T-cell (primary cell): ENCODE results near the gene ABLIM1. TPM values are rescaled to one million over a fixed set of nuclear protein-coding genes. Genes with fewer than 3 reads are reported as not detected.

Experiments used
- ATAC-seq, 4 experiments: fragments of 200-7000 bp in 3 of 4; fragments of 150-1000 bp in 1 of 4; cut with Tn5 transposase; replicated peaks in 1 of 4; 1 replicate in 3 of 4; 2 replicates in 1 of 4; pipeline ENCODE4 v1.10.0; 2021; ENCODE audit warnings: moderate library complexity in 3 of 4, mild to moderate bottlenecking in 2 of 4, moderate number of reproducible peaks in 1 of 4
- CTCF ChIA-PET, 2 donors: fragments of 300-600 bp; sonication (Branson Sonifier 250); formaldehyde crosslinking; loops; one replicate each; lab custom pipeline; 2022; ENCODE audit warnings: antibody characterized with exemption in 2 of 2; lab: Charles Lee
- POLR2A ChIA-PET, 2 donors: fragments of 300-600 bp; sonication (Branson Sonifier 250); formaldehyde crosslinking; loops; one replicate each; lab custom pipeline; 2022; ENCODE audit warnings: antibody characterized with exemption in 2 of 2; lab: Charles Lee
- DNase-seq, 35 experiments: peaks; one replicate each; pipeline versions ENCODE4 v3.0.0 to v3.0.0-alpha.2; 2013 to 2023
- H3K27ac ChIP-seq: one replicate; pipeline ENCODE4 v1.5.1; 2013; ENCODE audit warnings: low read length
- H3K27me3 ChIP-seq, 2 experiments: replicated peaks in 1 of 2; 1 replicate in 1 of 2; 2 replicates in 1 of 2; pipeline versions ENCODE4 v1.6.1 to v1.7.0; 2013; ENCODE audit warnings: low read length in 1 of 2, mixed read lengths in 1 of 2; ENCODE audit not compliant: control insufficient read depth in 2 of 2, insufficient read depth in 2 of 2; ENCODE audit errors: extremely low read depth in 1 of 2
- H3K36me3 ChIP-seq, 2 donors: 1 replicate in 1 of 2; 2 replicates in 1 of 2; pipeline versions ENCODE4 v1.6.1 to v1.7.0; 2013; ENCODE audit warnings: low read length in 1 of 2; ENCODE audit not compliant: control insufficient read depth in 2 of 2, insufficient read depth in 1 of 2; ENCODE audit errors: extremely low read depth in 1 of 2
- H3K4me1 ChIP-seq, 2 experiments: 1 replicate in 1 of 2; 2 replicates in 1 of 2; pipeline versions ENCODE4 v1.6.1 to v1.7.0; 2013; ENCODE audit warnings: low read length in 2 of 2, mixed read lengths in 1 of 2; ENCODE audit not compliant: insufficient read depth in 2 of 2, control insufficient read depth in 1 of 2; ENCODE audit errors: extremely low read depth in 1 of 2
- H3K4me3 ChIP-seq, 2 donors: 1 replicate in 1 of 2; 2 replicates in 1 of 2; pipeline versions ENCODE4 v1.5.1 to v1.7.0; 2013; ENCODE audit warnings: mild to moderate bottlenecking in 2 of 2, low read length in 1 of 2, moderate library complexity in 1 of 2; ENCODE audit not compliant: control insufficient read depth in 1 of 2; ENCODE audit errors: extremely low read depth in 1 of 2
- H3K9me3 ChIP-seq: 2 replicates; pipeline ENCODE4 v1.7.0; 2013
- H3K27ac Mint-ChIP-seq, 2 donors: one replicate each; pipeline ENCODE4 v1.8.0; 2020 to 2021; ENCODE audit warnings: mild to moderate bottlenecking in 2 of 2, mixed read lengths in 2 of 2
- H3K27me3 Mint-ChIP-seq, 2 donors: one replicate each; pipeline ENCODE4 v1.8.0; 2021 to 2022; ENCODE audit warnings: mixed read lengths in 2 of 2
- H3K36me3 Mint-ChIP-seq: one replicate; pipeline ENCODE4 v1.8.0; 2021; ENCODE audit warnings: mixed read lengths
- H3K4me1 Mint-ChIP-seq, 3 donors: one replicate each; pipeline ENCODE4 v1.8.0; 2020 to 2022; ENCODE audit warnings: mixed read lengths in 3 of 3, mild to moderate bottlenecking in 1 of 3
- H3K4me3 Mint-ChIP-seq, 3 donors: one replicate each; pipeline ENCODE4 v1.8.0; 2020 to 2022; ENCODE audit warnings: mild to moderate bottlenecking in 3 of 3, mixed read lengths in 3 of 3, moderate library complexity in 3 of 3
- H3K9me3 Mint-ChIP-seq, 3 donors: one replicate each; pipeline ENCODE4 v1.8.0; 2020 to 2022; ENCODE audit warnings: mixed read lengths in 3 of 3
- WGBS: methylation state at CpG from one replicate; pipeline ENCODE4 v1.1.5; 2013; ENCODE audit warnings: missing lambda C conversion rate; ENCODE audit not compliant: insufficient coverage; 5-methylcytosine and 5-hydroxymethylcytosine counted together
- total RNA-seq, 35 experiments: library from RNA in 6 of 35; stranded (reverse) in 6 of 35; fragments of 120-200 nt in 1 of 35; gene quantifications; one replicate each; pipeline versions ENCODE4 v1.2.1 to v1.2.4 and lab custom pipeline; 2013 to 2026

ABLIM1 gene
- total RNA-seq, 5 donors from 2014 or later (not counting 1 experiment from before 2014, with no cell fraction given), result 212 to 311 (median 266) TPM

DNA sequence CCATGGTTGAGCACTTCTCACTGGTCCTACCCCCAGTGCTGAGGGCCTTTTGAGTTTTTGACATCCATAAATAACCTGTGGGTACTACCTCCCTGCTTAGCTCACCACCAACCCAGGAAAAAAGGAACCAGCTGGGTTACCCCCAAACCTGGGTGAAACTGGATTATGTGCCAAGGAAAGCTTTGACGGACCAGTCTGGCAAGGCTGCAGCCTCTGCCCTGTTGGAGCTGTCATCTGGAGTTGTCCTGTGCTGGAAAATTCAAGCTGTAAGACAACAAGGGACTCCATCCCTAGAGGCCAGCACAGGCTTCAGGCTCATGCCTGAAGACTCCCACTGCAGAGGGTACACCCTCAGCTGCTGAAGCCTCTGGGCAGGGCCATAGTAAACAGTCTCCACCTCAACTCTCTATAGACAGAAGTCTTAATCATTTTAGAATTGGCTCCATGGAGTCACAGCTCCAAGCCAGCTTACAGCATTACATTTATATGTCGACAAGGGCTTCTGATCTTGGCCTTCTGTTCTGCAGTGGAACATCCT is 138.2 kb downstream of the ABLIM1 start:
- POLR2A ChIA-PET, result interaction anchor here (0.6 to 1.5 kb wide), 3 partner anchors 21 to 24 kb away, joined by 3 read pairs; no protein-coding TSS in a partner anchor
- peaks cover 97 to 100% (median 97%) of the 10 kb centered on the region in 3 donors for H3K4me1 Mint-ChIP-seq
- Histone ChIP-seq H3K4me3 (peak overlapping the region in 1 of 2 donors; percentile 42), H3K27ac (peak overlapping the region; percentile 45), H3K4me1 (peaks cover 86 to 88% of the 10 kb centered on the region in 2 experiments), H3K9me3 (no peaks in the 10 kb centered on the region), H3K36me3 (peaks cover 0 to 10% of the 10 kb centered on the region in 2 donors), H3K27me3 (no peaks in the 10 kb centered on the region)
- H3K27me3 Mint-ChIP-seq, result no peaks in the 10 kb centered on the region
- no peaks in the 10 kb centered on the region for H3K9me3 Mint-ChIP-seq
- peak overlapping the region; percentile 89 to 95 for H3K27ac Mint-ChIP-seq
- CTCF ChIA-PET, result interaction anchor here in 1 of 2 donors (1.9 kb wide), 1 partner anchor 20 kb away, joined by 4 read pairs; no protein-coding TSS in a partner anchor
- peak in 2 of 4 experiments; percentile 5 to 36 for ATAC-seq
- 100% methylated on average over 1 of the region's 2 CpGs for WGBS
- no peak for DNase-seq
- H3K36me3 Mint-ChIP-seq, result peaks cover 63% of the 10 kb centered on the region
- H3K4me3 Mint-ChIP-seq, result peak overlapping the region; percentile 58 to 94 (median 70)

DNA sequence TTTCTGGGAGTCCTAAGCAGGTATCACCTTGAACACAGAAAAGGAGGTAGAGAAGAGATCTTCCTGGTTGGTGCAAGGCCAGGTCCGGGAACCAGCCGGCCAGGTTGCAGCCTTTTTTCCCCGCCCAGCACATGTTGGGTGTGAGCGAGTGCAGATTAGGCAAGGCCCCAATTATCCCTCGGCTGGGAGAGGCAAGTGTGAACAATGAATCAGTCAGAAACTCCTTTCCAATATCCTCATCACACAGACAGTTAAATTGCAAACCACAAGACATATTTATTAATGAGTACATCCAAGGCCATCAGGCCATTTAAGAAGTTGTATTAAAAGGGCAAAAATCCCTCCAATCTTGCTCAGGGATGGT is 138.8 kb downstream of the ABLIM1 start:
- H3K36me3 Mint-ChIP-seq, result peaks cover 61% of the 10 kb centered on the region
- ChIA-PET POLR2A (interaction anchor here (0.9 to 2.0 kb wide), 4 partner anchors 7 to 22 kb away, joined by 3 to 12 read pairs (median 6); no protein-coding TSS in a partner anchor), CTCF (interaction anchor here (1.0 to 2.3 kb wide), 5 partner anchors 11 to 47 kb away, joined by 3 to 7 read pairs (median 4); no protein-coding TSS in a partner anchor)
- peaks cover 0 to 10% of the 10 kb centered on the region in 2 donors for H3K36me3 ChIP-seq
- H3K9me3 ChIP-seq, result no peaks in the 10 kb centered on the region
- no peaks in the 10 kb centered on the region for H3K27me3 ChIP-seq
- H3K27ac Mint-ChIP-seq, result peak overlapping the region; percentile 89 to 95
- ATAC-seq, result no peak
- no peak for DNase-seq
- no peaks in the 10 kb centered on the region for H3K27me3 Mint-ChIP-seq
- H3K4me1 ChIP-seq, result peaks cover 88 to 91% of the 10 kb centered on the region in 2 experiments
- peaks cover 96 to 100% (median 97%) of the 10 kb centered on the region in 3 donors for H3K4me1 Mint-ChIP-seq
- H3K27ac ChIP-seq, result no peak overlapping the region
- H3K9me3 Mint-ChIP-seq, result no peaks in the 10 kb centered on the region
- WGBS, result no CpG with 5 or more reads among the region's 5 CpGs
- H3K4me3 Mint-ChIP-seq, result peak overlapping the region; percentile 58 to 94 (median 70)
- H3K4me3 ChIP-seq, result no peak overlapping the region

DNA sequence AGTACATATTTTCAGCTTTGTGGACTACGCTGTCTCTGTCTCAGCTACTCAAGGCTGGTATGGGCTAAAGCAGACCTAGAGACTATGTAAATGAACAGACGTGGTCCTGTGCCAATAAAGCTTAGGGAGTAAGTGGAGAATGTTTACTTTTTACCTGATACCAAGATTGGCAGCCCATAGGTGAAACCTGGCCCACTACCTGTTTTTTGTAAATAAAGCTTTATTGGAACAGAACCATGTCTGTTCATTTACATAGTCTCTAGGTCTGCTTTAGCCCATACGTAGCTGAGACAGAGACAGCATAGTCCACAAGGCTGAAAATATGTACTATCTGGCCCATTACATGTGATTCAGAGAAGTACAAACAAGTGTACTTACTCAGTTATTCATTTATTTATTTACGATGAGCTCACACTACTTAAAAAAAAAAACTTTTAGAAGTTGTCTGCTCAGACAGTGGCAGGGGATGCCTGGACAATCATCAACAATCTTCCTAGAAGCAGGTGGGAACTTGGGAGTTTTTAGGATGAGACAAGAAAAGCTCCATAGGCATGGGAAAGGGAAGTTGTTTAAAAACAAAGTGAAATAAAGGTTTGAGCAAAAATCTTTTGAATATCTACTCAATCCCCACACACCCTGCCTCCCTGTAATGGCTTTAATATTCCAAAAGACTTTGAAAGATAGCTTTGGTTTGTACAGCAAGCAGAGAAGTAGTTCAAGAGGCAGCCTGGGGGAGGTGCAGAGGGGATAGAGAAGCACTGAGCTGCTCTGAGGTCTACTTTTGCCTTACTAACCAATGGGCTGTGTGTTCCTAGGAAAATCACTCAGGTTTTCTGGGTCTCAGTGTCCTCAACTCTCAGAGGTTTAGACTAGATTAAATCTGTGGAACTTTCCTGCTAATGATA is 139.4 kb downstream of the ABLIM1 start:
- ATAC-seq (no peak), DNase-seq (no peak)
- Mint-ChIP-seq H3K36me3 (peaks cover 54% of the 10 kb centered on the region), H3K27ac (peak overlapping the region; percentile 89 to 95), H3K4me1 (peaks cover 96 to 100% (median 97%) of the 10 kb centered on the region in 3 donors), H3K9me3 (no peaks in the 10 kb centered on the region), H3K27me3 (no peaks in the 10 kb centered on the region), H3K4me3 (peak overlapping the region; percentile 58 to 94 (median 70))
- ChIA-PET POLR2A (interaction anchor here (0.6 to 2.0 kb wide), 8 partner anchors 8 to 251 kb away, joined by 3 to 12 read pairs (median 3); no protein-coding TSS in a partner anchor), CTCF (interaction anchor here (1.0 to 2.3 kb wide), 8 partner anchors 10 to 47 kb away, joined by 3 to 7 read pairs (median 4); no protein-coding TSS in a partner anchor)
- Histone ChIP-seq H3K27ac (no peak overlapping the region), H3K36me3 (peaks cover 0 to 10% of the 10 kb centered on the region in 2 donors), H3K9me3 (no peaks in the 10 kb centered on the region), H3K27me3 (no peaks in the 10 kb centered on the region), H3K4me1 (peaks cover 88 to 93% of the 10 kb centered on the region in 2 experiments), H3K4me3 (no peak overlapping the region)
- 100% methylated on average over 1 of the region's 4 CpGs for whole genome bisulfite sequencing

DNA sequence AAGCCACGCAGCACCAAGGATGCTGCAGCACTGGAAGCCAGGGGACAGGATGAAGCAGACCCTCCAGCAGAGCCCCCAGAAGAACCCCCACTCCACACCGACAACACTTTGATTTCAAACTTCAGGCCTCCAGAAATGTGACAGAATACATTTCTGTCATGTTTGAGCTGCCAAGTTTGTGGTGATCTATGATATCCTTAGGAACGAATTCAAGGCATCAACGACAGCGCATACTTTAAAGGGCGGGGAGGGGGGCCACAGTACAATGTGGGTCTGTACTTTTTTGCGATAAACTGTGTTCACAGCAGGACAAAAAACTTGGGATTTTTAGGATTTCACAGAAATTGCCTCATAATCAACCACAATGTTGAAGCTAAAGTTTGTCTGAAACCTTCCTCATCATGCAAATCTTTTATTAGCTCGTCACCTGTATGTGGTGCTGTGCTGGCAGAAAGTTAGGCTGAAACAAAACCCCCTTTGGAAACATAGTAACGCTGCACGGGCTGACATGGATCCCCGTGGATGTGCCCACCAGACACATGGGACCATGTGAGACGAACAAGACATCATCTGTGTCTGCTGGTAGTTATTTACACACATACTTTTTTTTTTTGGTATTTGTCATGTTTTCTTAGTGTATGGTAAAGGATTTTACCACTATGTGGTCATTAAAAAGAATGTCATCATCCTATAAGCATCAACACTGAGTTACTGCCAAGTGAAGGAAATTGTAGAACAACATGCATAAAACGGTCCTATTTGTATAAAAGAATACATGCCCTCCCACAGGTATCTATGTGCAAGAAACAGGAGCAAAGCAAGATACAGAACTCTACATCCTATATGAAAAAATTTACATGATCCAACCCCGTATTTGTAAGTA is 140.5 kb downstream of the ABLIM1 start:
- Mint-ChIP-seq H3K4me1 (peaks cover 96 to 100% (median 96%) of the 10 kb centered on the region in 3 donors), H3K36me3 (peaks cover 62% of the 10 kb centered on the region), H3K4me3 (peak overlapping the region; percentile 34 to 94 (median 35)), H3K9me3 (no peaks in the 10 kb centered on the region), H3K27me3 (no peaks in the 10 kb centered on the region), H3K27ac (peak overlapping the region; percentile 79 to 95)
- peaks cover 0 to 10% of the 10 kb centered on the region in 2 donors for H3K36me3 ChIP-seq
- H3K9me3 ChIP-seq, result no peaks in the 10 kb centered on the region
- ChIA-PET CTCF (interaction anchor here (0.7 to 2.3 kb wide), 8 partner anchors 8 to 46 kb away, joined by 3 to 7 read pairs (median 3); no protein-coding TSS in a partner anchor), POLR2A (interaction anchor here (0.6 to 2.0 kb wide), 11 partner anchors 9 to 27 kb away, joined by 3 to 12 read pairs (median 3); no protein-coding TSS in a partner anchor)
- DNase-seq, result no peak
- peak in 1 of 4 experiments; percentile 21 for ATAC-seq
- no peak overlapping the region for H3K4me3 ChIP-seq
- H3K4me1 ChIP-seq, result peaks cover 81 to 91% of the 10 kb centered on the region in 2 experiments
- H3K27ac ChIP-seq, result no peak overlapping the region
- WGBS, result 89% methylated on average over 6 of the region's 14 CpGs
- H3K27me3 ChIP-seq, result no peaks in the 10 kb centered on the region

DNA sequence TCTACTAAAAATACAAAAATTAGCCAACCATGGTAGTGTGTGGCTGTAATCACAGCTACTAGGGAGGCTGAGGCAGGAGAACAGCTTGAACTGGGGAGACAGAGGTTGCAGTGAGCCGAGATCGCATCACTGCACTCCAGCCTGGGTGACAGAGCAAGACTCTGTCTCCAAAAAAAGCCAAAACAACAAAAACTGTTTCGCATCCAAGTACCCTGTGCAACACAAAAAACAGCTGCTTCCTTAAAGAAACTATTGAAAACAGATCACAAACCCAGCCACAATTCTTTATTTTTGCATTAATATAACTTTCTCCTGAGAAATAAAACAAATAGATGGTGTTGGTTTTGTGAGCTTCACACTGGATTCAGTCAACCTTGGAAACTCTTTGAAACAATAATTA is 141.7 kb downstream of the ABLIM1 start:
- H3K4me1 ChIP-seq, result peaks cover 81 to 89% of the 10 kb centered on the region in 2 experiments
- H3K36me3 Mint-ChIP-seq, result peaks cover 66% of the 10 kb centered on the region
- ATAC-seq (no peak), DNase-seq (no peak)
- H3K27ac ChIP-seq, result no peak overlapping the region
- ChIA-PET POLR2A (interaction anchor here (0.7 to 2.3 kb wide), 5 partner anchors 7 to 55 kb away, joined by 3 to 10 read pairs (median 4); no protein-coding TSS in a partner anchor), CTCF (interaction anchor here in 1 of 2 donors (1.1 to 2.3 kb wide), 4 partner anchors 10 to 45 kb away, joined by 3 to 12 read pairs (median 3); no protein-coding TSS in a partner anchor)
- H3K9me3 ChIP-seq, result no peaks in the 10 kb centered on the region
- no peaks in the 10 kb centered on the region for H3K9me3 Mint-ChIP-seq
- H3K27me3 Mint-ChIP-seq, result no peaks in the 10 kb centered on the region
- no peaks in the 10 kb centered on the region for H3K27me3 ChIP-seq
- WGBS, result 100% methylated on average over 2 of the region's 3 CpGs
- peak overlapping the region; percentile 79 to 95 for H3K27ac Mint-ChIP-seq
- peak overlapping the region; percentile 1 to 94 (median 34) for H3K4me3 Mint-ChIP-seq
- peaks cover 96 to 100% (median 96%) of the 10 kb centered on the region in 3 donors for H3K4me1 Mint-ChIP-seq
- peaks cover 0 to 19% of the 10 kb centered on the region in 2 donors for H3K36me3 ChIP-seq
- no peak overlapping the region for H3K4me3 ChIP-seq
